ENCODE data around the gene NDEL1. TPM values are rescaled to one million over a fixed set of nuclear protein-coding genes. Genes with fewer than 3 reads are reported as not detected.

The NDEL1 gene
- total RNA-seq, 1 experiment from 2014 or later, result 38.4 TPM

GRCh38 chr17:8494021-8494420, 58.3 kb downstream of the NDEL1 start:
- Histone ChIP-seq H4K8ac (replicated peaks; ENCODE audit: insufficient read length, low read depth, low read length) (no peak overlapping the region), H3K4ac (ENCODE audit: low read depth, low read length) (no peak overlapping the region), H3T11ph (ENCODE audit: low read length) (no peak overlapping the region), H3K4me2 (ENCODE audit: insufficient read depth, insufficient read length, low read length) (no peak overlapping the region), H3K27ac (ENCODE audit: insufficient read length, low read depth, low read length) (no peak overlapping the region), H3K27me3 (ENCODE audit: insufficient read depth, low read length) (no peaks in the 10 kb centered on the region), H3K23ac (ENCODE audit: insufficient read length, low read depth, low read length) (no peak overlapping the region), H2BK20ac (ENCODE audit: low read depth, low read length, poor library complexity, severe bottlenecking) (no peak overlapping the region), H3K18ac (ENCODE audit: insufficient read length, low read depth, low read length) (no peak overlapping the region), H3K79me1 (ENCODE audit: insufficient read depth, low read depth, low read length, poor library complexity, severe bottlenecking) (no peaks in the 10 kb centered on the region), H3K4me1 (ENCODE audit: insufficient read depth, low read length) (no peaks in the 10 kb centered on the region), H2AK5ac (ENCODE audit: insufficient read length, low read length) (no peak overlapping the region), H3K14ac (ENCODE audit: insufficient read depth, low read length) (no peak overlapping the region), H2BK5ac (ENCODE audit: insufficient read length, low read length) (no peak overlapping the region), H2BK12ac (ENCODE audit: insufficient read length, low read depth, low read length) (no peak overlapping the region), H3K9ac (ENCODE audit: extremely low read depth, insufficient read length, low read length) (no peak overlapping the region), H3K79me2 (ENCODE audit: insufficient read depth, low read length) (no peaks in the 10 kb centered on the region), H2BK15ac (ENCODE audit: low read depth, low read length) (no peak overlapping the region), H4K5ac (ENCODE audit: insufficient read length, low read depth, low read length) (no peak overlapping the region), H3K23me2 (ENCODE audit: insufficient read length, low read depth, low read length, poor library complexity, severe bottlenecking) (no peaks in the 10 kb centered on the region), H4K20me1 (ENCODE audit: control insufficient read depth, insufficient read depth, insufficient read length) (no peaks in the 10 kb centered on the region), H4K91ac (ENCODE audit: insufficient read length, low read depth, low read length) (no peak overlapping the region), H3K9me3 (ENCODE audit: control insufficient read depth, low read depth, low read length) (no peaks in the 10 kb centered on the region), H2AFZ (ENCODE audit: low read length) (no peak overlapping the region), H2BK120ac (ENCODE audit: low read depth, low read length, poor library complexity, severe bottlenecking) (no peak overlapping the region), H3K56ac (ENCODE audit: insufficient read length, low read depth, low read length) (no peak overlapping the region)
- no peaks in the 10 kb centered on the region for H3K4me1 Mint-ChIP-seq
- no peak overlapping the region for H3K4me3 Mint-ChIP-seq
- no peaks in the 10 kb centered on the region for H3K9me3 Mint-ChIP-seq
- WGBS (ENCODE audit: extremely low coverage, insufficient read length, low lambda C conversion rate), result no CpG with 5 or more reads among the region's 12 CpGs
- no peak for DNase-seq
- peaks cover 56 to 96% (median 88%) of the 10 kb centered on the region in 3 experiments for H3K36me3 Mint-ChIP-seq (ENCODE audit: insufficient read depth in 1 of 3, low read depth in 3 of 3)
- no peak for TF ChIP-seq CTCF (conservative IDR thresholded peaks at IDR 0.05)
- H3K27ac Mint-ChIP-seq, result peak overlapping the region in 2 of 3 experiments; percentile 27 to 41; a peak in 3 of 7 replicates
- no peaks in the 10 kb centered on the region; the same call in 1 of the 2 replicates for H3K27me3 Mint-ChIP-seq (ENCODE audit: low read depth)

Measured in H9 (cell line).